Activated CD4-positive, alpha-beta T cell treated with anti-CD3 and anti-CD28 coated beads, Interleukin-2, amount 10 ng/mL, durations not matched to agents 24 days and 14 days (primary cell): Measurements from ENCODE around the gene DIS3L2. TPM values are rescaled to one million over a fixed set of nuclear protein-coding genes. Genes with fewer than 3 reads are reported as not detected.
"Not testable (repeated sequence)": the region's sequence is repeated elsewhere in the genome, so short reads cannot be mapped to it uniquely, and the experiment has no call there.

Experiments
- DNase-seq: peaks from one replicate; pipeline ENCODE4 v3.0.0; 2022
- H3K27ac Mint-ChIP-seq: one replicate; pipeline ENCODE4 v1.8.0; 2022; ENCODE audit warnings: mild to moderate bottlenecking, mixed read lengths
- H3K27me3 Mint-ChIP-seq: one replicate; pipeline ENCODE4 v1.8.0; 2022; ENCODE audit warnings: mixed read lengths
- H3K36me3 Mint-ChIP-seq: one replicate; pipeline ENCODE4 v1.8.0; 2022; ENCODE audit warnings: low read depth, mild to moderate bottlenecking, mixed read lengths
- H3K4me1 Mint-ChIP-seq: one replicate; pipeline ENCODE4 v1.8.0; 2021; ENCODE audit warnings: mixed read lengths
- H3K4me3 Mint-ChIP-seq: one replicate; pipeline ENCODE4 v1.8.0; 2022; ENCODE audit warnings: mild to moderate bottlenecking, moderate library complexity, mixed read lengths
- H3K9me3 Mint-ChIP-seq: one replicate; pipeline ENCODE4 v1.8.0; 2021; ENCODE audit warnings: mixed read lengths
- intact Hi-C: fragments of 100-400 bp; cut with micrococcal nuclease; formaldehyde crosslinking; loops from one replicate; pipeline ENCODE4 v1.15.1; 2023
- total RNA-seq: library from RNA; stranded (reverse); gene quantifications from 2 replicates; pipeline ENCODE4 v1.2.3, GENCODE V29; 2022

DIS3L2 gene
- total RNA-seq, 1 donor from 2014 or later, result 27.8 TPM

GRCh38 chr2:232368311-232368731, 406.8 kb downstream of the DIS3L2 start:
- intact Hi-C loops, result no loop called here
- Mint-ChIP-seq H3K4me3 (no peak overlapping the region), H3K27me3 (no peaks in the 10 kb centered on the region), H3K4me1 (peaks cover 14% of the 10 kb centered on the region), H3K36me3 (no peaks in the 10 kb centered on the region), H3K9me3 (no peaks in the 10 kb centered on the region), H3K27ac (no peak overlapping the region)
- no peak for DNase-seq

- H3K27me3 Mint-ChIP-seq, result no peaks in the 10 kb centered on the region
- intact Hi-C loops, result no loop called here
- DNase-seq, result no peak
- no peaks in the 10 kb centered on the region for H3K9me3 Mint-ChIP-seq
- no peaks in the 10 kb centered on the region for H3K36me3 Mint-ChIP-seq
- H3K27ac Mint-ChIP-seq, result no peak overlapping the region
- H3K4me3 Mint-ChIP-seq, result no peak overlapping the region
- peaks cover 4% of the 10 kb centered on the region for H3K4me1 Mint-ChIP-seq
Observed at GRCh38 chr2:232369126-232369951, 407.8 kb downstream of the DIS3L2 start.

- H3K27ac Mint-ChIP-seq, H3K27me3 Mint-ChIP-seq, intact Hi-C loops, H3K9me3 Mint-ChIP-seq, H3K4me1 Mint-ChIP-seq, H3K4me3 Mint-ChIP-seq, H3K36me3 Mint-ChIP-seq, DNase-seq: not testable (repeated sequence)
Observed at GRCh38 chr2:232370007-232370406, 408.5 kb downstream of the DIS3L2 start.

- Mint-ChIP-seq H3K4me1 (no peaks in the 10 kb centered on the region), H3K27ac (no peak overlapping the region), H3K9me3 (no peaks in the 10 kb centered on the region), H3K27me3 (no peaks in the 10 kb centered on the region), H3K36me3 (no peaks in the 10 kb centered on the region), H3K4me3 (no peak overlapping the region)
- no peak for DNase-seq
- intact Hi-C loops, result no loop called here
Observed at GRCh38 chr2:232372231-232373208, 411.0 kb downstream of the DIS3L2 start.

GRCh38 chr2:232374356-232374755, 412.8 kb downstream of the DIS3L2 start:
- intact Hi-C loops, result no loop called here

GRCh38 chr2:232375164-232375563, 413.7 kb downstream of the DIS3L2 start:
- no peaks in the 10 kb centered on the region for H3K4me1 Mint-ChIP-seq
- DNase-seq, result no peak
- no peaks in the 10 kb centered on the region for H3K27me3 Mint-ChIP-seq
- H3K36me3 Mint-ChIP-seq, result no peaks in the 10 kb centered on the region
- H3K4me3 Mint-ChIP-seq, result no peak overlapping the region
- intact Hi-C loops, result no loop called here
- H3K9me3 Mint-ChIP-seq, result no peaks in the 10 kb centered on the region
- no peak overlapping the region for H3K27ac Mint-ChIP-seq

More at GRCh38 chr2:232374356-232374755, 412.8 kb downstream of the DIS3L2 start:
- Mint-ChIP-seq H3K9me3 (no peaks in the 10 kb centered on the region), H3K4me1 (no peaks in the 10 kb centered on the region), H3K4me3 (no peak overlapping the region), H3K36me3 (no peaks in the 10 kb centered on the region), H3K27ac (no peak overlapping the region), H3K27me3 (no peaks in the 10 kb centered on the region)
- no peak for DNase-seq

GRCh38 chr2:232376260-232376659, 414.7 kb downstream of the DIS3L2 start:
- intact Hi-C loops, result no loop called here
- H3K9me3 Mint-ChIP-seq, result no peaks in the 10 kb centered on the region
- DNase-seq, result no peak
- H3K36me3 Mint-ChIP-seq, result no peaks in the 10 kb centered on the region
- no peak overlapping the region for H3K27ac Mint-ChIP-seq
- H3K27me3 Mint-ChIP-seq, result no peaks in the 10 kb centered on the region
- no peak overlapping the region for H3K4me3 Mint-ChIP-seq
- H3K4me1 Mint-ChIP-seq, result no peaks in the 10 kb centered on the region

GRCh38 chr2:232376713-232377112, 415.2 kb downstream of the DIS3L2 start:
- no peaks in the 10 kb centered on the region for H3K9me3 Mint-ChIP-seq
- H3K27me3 Mint-ChIP-seq, result peaks cover under 1% of the 10 kb centered on the region
- no peaks in the 10 kb centered on the region for H3K36me3 Mint-ChIP-seq
- no peak overlapping the region for H3K27ac Mint-ChIP-seq
- intact Hi-C loops, result no loop called here
- H3K4me3 Mint-ChIP-seq, result no peak overlapping the region
- no peak for DNase-seq
- no peaks in the 10 kb centered on the region for H3K4me1 Mint-ChIP-seq

- no peak overlapping the region for H3K4me3 Mint-ChIP-seq
- H3K9me3 Mint-ChIP-seq, result no peaks in the 10 kb centered on the region
- intact Hi-C loops, result no loop called here
- H3K27me3 Mint-ChIP-seq, result peaks cover 2% of the 10 kb centered on the region
- H3K27ac Mint-ChIP-seq, result no peak overlapping the region
- DNase-seq, result no peak
- H3K4me1 Mint-ChIP-seq, result no peaks in the 10 kb centered on the region
- no peaks in the 10 kb centered on the region for H3K36me3 Mint-ChIP-seq
Observed at GRCh38 chr2:232377319-232377718, 415.8 kb downstream of the DIS3L2 start.

- H3K36me3 Mint-ChIP-seq, result no peaks in the 10 kb centered on the region
- no peaks in the 10 kb centered on the region for H3K4me1 Mint-ChIP-seq
- H3K4me3 Mint-ChIP-seq, result no peak overlapping the region
- DNase-seq, result no peak
- intact Hi-C loops, result no loop called here
- H3K27me3 Mint-ChIP-seq, result peaks cover 6% of the 10 kb centered on the region
- no peaks in the 10 kb centered on the region for H3K9me3 Mint-ChIP-seq
- no peak overlapping the region for H3K27ac Mint-ChIP-seq
Observed at GRCh38 chr2:232377841-232378734, 416.6 kb downstream of the DIS3L2 start.

GRCh38 chr2:232378735-232379151, 417.2 kb downstream of the DIS3L2 start, which contains the start of gene ALPP:
TSS of gene ALPP (plus strand) at chr2:232378751. CDS start at chr2:232378803, 52 bp downstream.
- H3K4me1 Mint-ChIP-seq, H3K27ac Mint-ChIP-seq, DNase-seq, H3K9me3 Mint-ChIP-seq, intact Hi-C loops, H3K36me3 Mint-ChIP-seq, H3K27me3 Mint-ChIP-seq, H3K4me3 Mint-ChIP-seq: not testable (repeated sequence)

GRCh38 chr2:232379610-232380590, 418.4 kb downstream of the DIS3L2 start:
- not testable (repeated sequence) for H3K4me1 Mint-ChIP-seq, DNase-seq

More at GRCh38 chr2:232379610-232380590, 418.4 kb downstream of the DIS3L2 start:
- intact Hi-C loops, H3K36me3 Mint-ChIP-seq, H3K9me3 Mint-ChIP-seq, H3K4me3 Mint-ChIP-seq, H3K27ac Mint-ChIP-seq: not testable (repeated sequence)
- H3K27me3 Mint-ChIP-seq, result peaks cover 17% of the 10 kb centered on the region
